Liver (tissue), 9 donors: Measurements from ENCODE around the gene GP1BB. TPM values are rescaled to one million over a fixed set of nuclear protein-coding genes. Genes with fewer than 3 reads are reported as not detected.

Experiments
- DNase-seq: peaks from one replicate; pipeline ENCODE4 v3.0.0-alpha.2; 2017; ENCODE audit warnings: low spot score
- H3K27ac ChIP-seq, 2 donors: one replicate each; pipeline ENCODE4 v1.7.0; 2013; ENCODE audit warnings: inconsistent platforms in 2 of 2, low read length in 2 of 2, control low read depth in 1 of 2, low read depth in 1 of 2, mild to moderate bottlenecking in 1 of 2
- H3K27me3 ChIP-seq, 4 donors: one replicate each; pipeline versions ENCODE4 v1.6.1 to v1.7.0; 2013; ENCODE audit warnings: low read length in 3 of 4, inconsistent platforms in 1 of 4, mild to moderate bottlenecking in 1 of 4, moderate library complexity in 1 of 4; ENCODE audit not compliant: control insufficient read depth in 4 of 4, insufficient read depth in 4 of 4
- H3K36me3 ChIP-seq, 4 donors: one replicate each; pipeline versions ENCODE4 v1.6.1 to v1.7.0; 2013; ENCODE audit warnings: low read length in 3 of 4, mild to moderate bottlenecking in 3 of 4, low read depth in 1 of 4, moderate library complexity in 1 of 4; ENCODE audit not compliant: control insufficient read depth in 4 of 4, insufficient read depth in 3 of 4
- H3K4me1 ChIP-seq, 4 donors: one replicate each; pipeline versions ENCODE4 v1.6.1 to v1.7.0; 2013; ENCODE audit warnings: low read length in 3 of 4, mild to moderate bottlenecking in 3 of 4, moderate library complexity in 1 of 4; ENCODE audit not compliant: control insufficient read depth in 4 of 4, insufficient read depth in 4 of 4
- H3K4me3 ChIP-seq, 3 donors: one replicate each; pipeline versions ENCODE4 v1.6.1 to v1.7.0; 2013; ENCODE audit warnings: low read length in 3 of 3, control low read depth in 1 of 3, low read depth in 1 of 3, mild to moderate bottlenecking in 1 of 3
- H3K9ac ChIP-seq, 2 donors: one replicate each; pipeline ENCODE4 v1.7.0; 2013; ENCODE audit warnings: low read length in 2 of 2, mild to moderate bottlenecking in 2 of 2, moderate library complexity in 2 of 2, control low read depth in 1 of 2, low read depth in 1 of 2
- H3K9me3 ChIP-seq, 4 donors: one replicate each; pipeline versions ENCODE4 v1.6.1 to v1.7.0; 2013; ENCODE audit warnings: low read length in 3 of 4; ENCODE audit not compliant: control insufficient read depth in 4 of 4
- ATF3 ChIP-seq: IDR thresholded peaks from 2 replicates; pipeline ENCODE4 v1.6.1; 2016; ENCODE audit warnings: antibody characterized with exemption
- CTCF ChIP-seq: fragments of 150-350 bp; IDR thresholded peaks from 2 replicates; pipeline ENCODE4 v1.5.1; 2017; ENCODE audit warnings: improper control_type of control experiment, low read depth, low read length; ENCODE audit not compliant: missing input control
- EGR1 ChIP-seq, 2 donors: IDR thresholded peaks; 2 replicates each; pipeline ENCODE4 v1.6.1; 2016 to 2018; ENCODE audit warnings: antibody characterized with exemption in 2 of 2, low read depth in 2 of 2
- FOXA1 ChIP-seq: IDR thresholded peaks from 2 replicates; pipeline ENCODE4 v1.6.1; 2016; ENCODE audit warnings: antibody characterized with exemption
- FOXA2 ChIP-seq: IDR thresholded peaks from 2 replicates; pipeline ENCODE4 v1.6.1; 2016; ENCODE audit warnings: antibody characterized with exemption
- GABPA ChIP-seq, 2 donors: IDR thresholded peaks in 1 of 2; conservative IDR thresholded peaks in 1 of 2; 2 replicates each; pipeline ENCODE4 v1.6.1; 2016; ENCODE audit warnings: antibody characterized with exemption in 2 of 2, mild to moderate bottlenecking in 1 of 2, moderate library complexity in 1 of 2
- HNF4A ChIP-seq, 2 donors: conservative IDR thresholded peaks; 2 replicates each; pipeline ENCODE4 v1.6.1; 2016; ENCODE audit warnings: antibody characterized with exemption in 2 of 2, mild to moderate bottlenecking in 2 of 2
- HNF4G ChIP-seq: IDR thresholded peaks from 2 replicates; pipeline ENCODE4 v1.6.1; 2016; ENCODE audit warnings: antibody characterized with exemption
- JUND ChIP-seq, 2 donors: IDR thresholded peaks; 2 replicates each; pipeline ENCODE4 v1.6.1; 2016; ENCODE audit warnings: antibody characterized with exemption in 2 of 2
- MAX ChIP-seq: IDR thresholded peaks from 2 replicates; pipeline ENCODE4 v1.6.1; 2016; ENCODE audit warnings: antibody characterized with exemption
- NR2F2 ChIP-seq: IDR thresholded peaks from 2 replicates; pipeline ENCODE4 v1.6.1; 2016; ENCODE audit warnings: antibody characterized with exemption
- RAD21 ChIP-seq, 2 donors: IDR thresholded peaks; 2 replicates each; pipeline ENCODE4 v1.6.1; 2016; ENCODE audit warnings: antibody characterized with exemption in 2 of 2, mild to moderate bottlenecking in 2 of 2
- RXRA ChIP-seq, 2 donors: IDR thresholded peaks; 2 replicates each; pipeline ENCODE4 v1.6.1; 2017 to 2018; ENCODE audit warnings: antibody characterized with exemption in 2 of 2, mild to moderate bottlenecking in 1 of 2
- SP1 ChIP-seq: IDR thresholded peaks from 2 replicates; pipeline ENCODE4 v1.6.1; 2018; ENCODE audit warnings: antibody characterized with exemption, mild to moderate bottlenecking
- TAF1 ChIP-seq: conservative IDR thresholded peaks from 2 replicates; pipeline ENCODE4 v1.6.1; 2016; ENCODE audit warnings: antibody characterized with exemption, mild to moderate bottlenecking
- YY1 ChIP-seq: IDR thresholded peaks from 2 replicates; pipeline ENCODE4 v1.6.1; 2016; ENCODE audit warnings: antibody characterized with exemption, mild to moderate bottlenecking
- ZBTB33 ChIP-seq: IDR thresholded peaks from 2 replicates; pipeline ENCODE4 v1.6.1; 2016; ENCODE audit warnings: antibody characterized with exemption
- WGBS: extraction: QIAGEN DNeasy Blood & Tissue Kit; methylation state at CpG from one replicate; pipeline ENCODE4 v1.1.7; 2013; 5-methylcytosine and 5-hydroxymethylcytosine counted together
- polyA plus RNA-seq, 2 donors: library from polyadenylated mRNA; stranded (reverse) in 1 of 2; unstranded in 1 of 2; fragments of 200-250 nt in 1 of 2; fragments of >200 nt in 1 of 2; fragmentation: Nextera tagmentation in 1 of 2; extraction: Ambion mirVana in 1 of 2; gene quantifications; one replicate each; pipeline versions ENCODE4 v1.2.1 to v1.2.3, GENCODE V29; 2013 to 2015
- total RNA-seq, 2 donors: library from RNA; depleted of rRNA; stranded (reverse); fragments of >200 nt; gene quantifications; one replicate each; pipeline ENCODE4 v1.2.3, GENCODE V29; 2014
- donor health status: healthy.
- donor health status: healthy.
- donor health status: healthy.
- donor health status: healthy.
- donor health status: healthy.

GP1BB gene
- total and polyA plus RNA-seq, 4 donors: 0.38 to 5.7 (median 0.51) TPM; not detected in 1

- Histone ChIP-seq H3K27me3 (peaks cover 4 to 15% (median 12%) of the 10 kb centered on the region in 4 donors), H3K4me3 (peak overlapping the region in 1 of 3 donors; percentile 43), H3K9ac (no peak overlapping the region), H3K27ac (no peak overlapping the region), H3K4me1 (peaks cover 8 to 31% (median 13%) of the 10 kb centered on the region in 4 donors), H3K9me3 (no peaks in the 10 kb centered on the region), H3K36me3 (no peaks in the 10 kb centered on the region)
- TF ChIP-seq FOXA2: no peak
- TF ChIP-seq FOXA1: no peak
- TF ChIP-seq SP1: no peak
- no peak for TF ChIP-seq JUND (IDR thresholded peaks at IDR 0.05)
- TF ChIP-seq TAF1: no peak
- TF ChIP-seq RAD21 (IDR thresholded peaks at IDR 0.05): no peak
- no peak for TF ChIP-seq MAX
- TF ChIP-seq NR2F2: no peak
- no peak for TF ChIP-seq CTCF
- no peak for DNase-seq
- WGBS: 34% methylated on average over 16 of the region's 16 CpGs
Observed at GRCh38 chr22:19757140-19757984, 34.0 kb downstream of the GP1BB start.

- 42% methylated on average over 43 of the region's 43 CpGs for WGBS
- Histone ChIP-seq H3K4me3 (no peak overlapping the region), H3K4me1 (peaks cover 8 to 31% (median 13%) of the 10 kb centered on the region in 4 donors), H3K9me3 (no peaks in the 10 kb centered on the region), H3K9ac (no peak overlapping the region), H3K36me3 (no peaks in the 10 kb centered on the region), H3K27me3 (peaks cover 2 to 15% (median 10%) of the 10 kb centered on the region in 4 donors), H3K27ac (no peak overlapping the region)
- TF ChIP-seq YY1 (no peak), HNF4A (conservative IDR thresholded peaks at IDR 0.05) (no peak), HNF4G (no peak), RXRA (IDR thresholded peaks at IDR 0.05) (no peak), FOXA1 (no peak), RAD21 (IDR thresholded peaks at IDR 0.05) (no peak), ZBTB33 (no peak), JUND (IDR thresholded peaks at IDR 0.05) (no peak), TAF1 (no peak), SP1 (no peak), EGR1 (IDR thresholded peaks at IDR 0.05; ENCODE audit: low read depth in 2 of 2) (no peak), GABPA (IDR thresholded peaks at IDR 0.05 in 1 of 2, conservative IDR thresholded peaks at IDR 0.05 in 1 of 2) (no peak), NR2F2 (no peak), CTCF (no peak), MAX (no peak), FOXA2 (no peak), ATF3 (no peak)
- no peak for DNase-seq
Observed at GRCh38 chr22:19757985-19758895, 34.9 kb downstream of the GP1BB start.
